GM19452 (cell line): ENCODE measurements around the gene PRM2.
A peak's percentile ranks its signal among the peaks of the same experiment; 100 is the strongest.
"Not testable (repeated sequence)": the region's sequence is repeated elsewhere in the genome, so short reads cannot be mapped to it uniquely, and the experiment has no call there.

Experiments used
- ATAC-seq: cut with Tn5 transposase; IDR thresholded peaks from one replicate; pipeline ENCODE4 v1.9.1; 2021; ENCODE audit not compliant: unreplicated experiment

The PRM2 gene

GRCh38 chr16:11307639-11308492, 31.6 kb upstream of the PRM2 start:
- ATAC-seq = no peak

GRCh38 chr16:11306997-11307638, 30.8 kb upstream of the PRM2 start:
- no peak for ATAC-seq

GRCh38 chr16:11306381-11306780, 30.1 kb upstream of the PRM2 start:
- ATAC-seq = no peak

GRCh38 chr16:11303405-11304138, 27.3 kb upstream of the PRM2 start:
- ATAC-seq = no peak

GRCh38 chr16:11302977-11303376, 26.7 kb upstream of the PRM2 start:
- ATAC-seq = no peak

- ATAC-seq = no peak
Observed at GRCh38 chr16:11301645-11302501, 25.6 kb upstream of the PRM2 start.

GRCh38 chr16:11300560-11300892, 24.2 kb upstream of the PRM2 start:
- no peak for ATAC-seq

- no peak for ATAC-seq
Observed at GRCh38 chr16:11299865-11300559, 23.7 kb upstream of the PRM2 start.

GRCh38 chr16:11298950-11299547, 22.8 kb upstream of the PRM2 start:
- ATAC-seq = not testable (repeated sequence)

- ATAC-seq = no peak
Observed at GRCh38 chr16:11298143-11298900, 22.0 kb upstream of the PRM2 start.

GRCh38 chr16:11297492-11298142, 21.3 kb upstream of the PRM2 start:
- ATAC-seq = peak; percentile 83

GRCh38 chr16:11296706-11297491, 20.6 kb upstream of the PRM2 start:
- ATAC-seq = peak; percentile 21

- ATAC-seq = no peak
Observed at GRCh38 chr16:11296351-11296705, 20.0 kb upstream of the PRM2 start.

- no peak for ATAC-seq
Observed at GRCh38 chr16:11295672-11296071, 19.4 kb upstream of the PRM2 start.

- ATAC-seq = no peak
Observed at GRCh38 chr16:11292076-11292748, 15.9 kb upstream of the PRM2 start.

GRCh38 chr16:11291091-11291703, 14.9 kb upstream of the PRM2 start:
- no peak for ATAC-seq
